Left lobe of liver (tissue), 2 donors: Measurements from ENCODE around the gene WEE2. TPM values are rescaled to one million over a fixed set of nuclear protein-coding genes. Genes with fewer than 3 reads are reported as not detected.
"Not testable (repeated sequence)": the region's sequence is repeated elsewhere in the genome, so short reads cannot be mapped to it uniquely, and the experiment has no call there.

ENCODE experiments used
- ATAC-seq: fragments of 200-7000 bp; cut with Tn5 transposase; one replicate; pipeline ENCODE4 v1.9.1; 2020; ENCODE audit warnings: mild to moderate bottlenecking, moderate library complexity
- DNase-seq: peaks from one replicate; pipeline ENCODE4 v3.0.0-alpha.2; 2020; ENCODE audit warnings: low spot score
- total RNA-seq: library from RNA; stranded (reverse); gene quantifications from one replicate; pipeline ENCODE4 v1.2.1, GENCODE V29; 2021
- donor health status: DM: no; HTN: no; CAD: no; lungs with moderate emphysema.
- donor health status: DM: no; HTN: yes; CAD: no.

The WEE2 gene
- total RNA-seq, 1 donor from 2014 or later, result not detected

DNA sequence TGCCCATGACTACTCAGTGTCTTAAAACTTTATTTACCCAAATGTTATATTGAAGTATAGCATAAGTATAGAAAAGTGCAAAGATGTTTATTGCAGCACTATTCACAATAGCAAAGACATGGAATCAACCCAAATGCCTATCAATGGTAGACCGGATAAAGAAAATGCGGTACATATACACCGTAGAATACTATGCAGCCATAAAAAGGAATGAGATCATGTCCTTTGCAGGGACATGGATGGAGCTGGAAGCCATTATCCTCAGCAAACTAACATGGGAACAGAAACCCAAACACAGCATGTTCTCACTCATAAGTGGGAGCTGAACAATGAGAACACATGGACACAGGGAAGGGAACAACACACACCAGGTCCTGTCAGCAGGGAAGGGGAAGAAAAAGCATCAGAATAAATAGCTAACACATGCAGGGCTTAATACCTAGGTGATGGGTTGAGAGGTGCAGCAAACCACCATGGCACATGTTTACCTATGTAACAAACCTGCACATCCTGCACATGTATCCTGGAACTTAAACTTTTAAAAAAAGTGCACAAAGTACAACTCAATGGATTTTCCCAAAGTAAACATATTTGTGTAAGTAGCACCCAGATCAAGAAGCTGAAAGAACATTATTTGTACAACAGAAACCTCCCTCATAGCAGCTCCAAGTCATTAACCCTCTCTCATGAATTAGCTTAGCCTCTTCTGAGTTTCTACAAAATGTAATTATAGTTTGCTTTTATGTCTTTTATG lies 18.9 kb upstream of the WEE2 start:
- not testable (repeated sequence) for ATAC-seq, DNase-seq

DNA sequence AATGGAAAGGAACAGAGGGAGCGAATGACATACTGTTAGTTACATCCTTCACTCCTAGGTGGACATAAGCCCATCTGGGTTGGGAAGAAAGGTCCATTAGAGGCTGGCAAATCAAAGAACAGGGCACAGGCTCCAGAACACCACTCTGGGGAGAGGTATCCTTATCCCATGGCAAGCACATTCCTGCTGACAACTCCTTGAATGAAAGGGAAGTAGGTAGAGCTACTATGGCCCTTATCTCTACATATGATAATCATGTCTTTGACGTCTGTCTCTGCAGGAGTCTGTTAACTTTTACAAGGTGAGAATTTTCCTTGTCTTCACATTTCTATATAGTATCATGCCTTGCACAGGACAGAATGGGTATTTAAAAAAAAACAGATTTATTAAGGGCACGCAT lies 16.6 kb upstream of the WEE2 start:
- no peak for DNase-seq
- no peak for ATAC-seq

DNA sequence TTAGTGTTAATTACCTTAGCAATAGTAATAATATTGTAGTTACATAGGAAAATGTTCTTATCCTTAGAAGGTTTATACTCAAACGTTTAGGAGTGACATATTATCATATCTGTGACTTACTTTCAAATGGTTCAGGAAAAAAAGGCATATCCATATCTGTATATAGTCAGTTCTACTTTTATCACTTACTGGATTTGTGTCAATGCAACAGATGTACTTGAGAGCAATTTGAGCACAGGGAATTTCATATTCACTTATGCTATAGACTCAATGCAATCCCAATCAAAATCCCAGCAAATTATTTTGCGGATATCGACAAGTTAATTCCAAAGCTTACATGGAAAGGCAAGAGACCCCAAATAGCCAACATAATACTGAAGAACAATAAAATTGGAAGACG lies 16.2 kb upstream of the WEE2 start:
- no peak for ATAC-seq

DNA sequence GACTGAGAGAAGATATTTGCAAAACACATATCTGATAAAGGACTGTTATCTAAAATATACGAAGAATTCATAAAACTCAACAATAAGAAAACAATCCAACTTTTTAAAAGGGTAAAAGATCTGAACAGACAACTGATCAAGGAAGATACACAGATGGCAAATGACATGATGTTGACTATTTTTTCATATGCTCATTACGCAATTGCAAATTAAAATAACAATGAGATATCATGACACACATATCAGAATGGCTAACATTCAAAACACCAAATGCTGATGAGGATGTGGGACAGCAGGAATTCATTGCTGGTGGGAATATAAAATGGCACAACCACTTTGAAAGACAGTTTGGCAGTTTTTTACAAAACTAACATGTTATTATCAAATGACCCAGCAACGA lies 15.1 kb upstream of the WEE2 start:
- ATAC-seq, result no peak
- DNase-seq, result no peak

More for the DNA sequence above, 16.2 kb upstream of the WEE2 start:
- DNase-seq, result no peak

DNA sequence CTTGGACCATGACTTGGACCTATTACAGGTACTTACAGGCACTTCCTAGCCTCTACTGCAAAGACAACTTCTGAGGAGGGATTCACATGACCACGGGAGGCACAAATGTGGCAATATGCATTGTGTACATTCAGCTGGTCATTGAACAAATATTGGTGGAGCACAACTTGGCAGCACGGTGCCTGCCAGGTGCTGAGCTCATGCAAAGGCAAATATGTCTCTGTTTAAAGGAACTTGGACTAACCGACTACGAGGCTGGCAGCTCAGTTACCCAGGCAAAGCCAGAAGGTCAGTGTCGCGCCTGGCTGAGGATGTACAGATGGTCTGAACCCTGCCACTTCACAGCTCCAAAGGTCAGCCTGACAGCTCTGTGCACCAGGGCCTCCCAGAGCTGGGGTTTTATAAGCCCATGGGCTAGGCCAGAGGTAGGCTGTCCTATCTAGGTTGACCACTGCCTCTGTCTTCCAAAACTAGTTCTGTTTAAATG lies 12.3 kb upstream of the WEE2 start:
- peak; percentile 95 for DNase-seq
- ATAC-seq, result peak; percentile 97

DNA sequence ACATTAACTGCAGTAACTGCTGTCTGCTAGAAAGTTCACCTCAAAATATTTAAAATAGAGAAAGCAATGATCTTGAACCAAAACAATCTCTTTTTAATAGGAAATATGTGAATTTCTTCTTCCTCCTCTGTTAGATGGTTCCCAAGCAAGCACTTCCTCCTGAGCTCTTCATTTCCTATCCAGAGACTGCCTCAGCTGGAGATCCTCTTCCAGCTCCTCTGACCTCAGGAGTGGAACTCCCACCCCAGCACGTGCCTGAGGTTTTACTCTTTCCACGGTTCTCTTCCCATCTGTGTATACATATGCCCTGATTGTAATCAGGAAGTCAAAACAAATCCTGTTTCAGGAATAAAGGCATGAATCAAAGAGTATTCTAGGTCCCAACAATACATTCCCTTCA lies 11.8 kb upstream of the WEE2 start:
- DNase-seq (no peak), ATAC-seq (peak; percentile 22)

DNA sequence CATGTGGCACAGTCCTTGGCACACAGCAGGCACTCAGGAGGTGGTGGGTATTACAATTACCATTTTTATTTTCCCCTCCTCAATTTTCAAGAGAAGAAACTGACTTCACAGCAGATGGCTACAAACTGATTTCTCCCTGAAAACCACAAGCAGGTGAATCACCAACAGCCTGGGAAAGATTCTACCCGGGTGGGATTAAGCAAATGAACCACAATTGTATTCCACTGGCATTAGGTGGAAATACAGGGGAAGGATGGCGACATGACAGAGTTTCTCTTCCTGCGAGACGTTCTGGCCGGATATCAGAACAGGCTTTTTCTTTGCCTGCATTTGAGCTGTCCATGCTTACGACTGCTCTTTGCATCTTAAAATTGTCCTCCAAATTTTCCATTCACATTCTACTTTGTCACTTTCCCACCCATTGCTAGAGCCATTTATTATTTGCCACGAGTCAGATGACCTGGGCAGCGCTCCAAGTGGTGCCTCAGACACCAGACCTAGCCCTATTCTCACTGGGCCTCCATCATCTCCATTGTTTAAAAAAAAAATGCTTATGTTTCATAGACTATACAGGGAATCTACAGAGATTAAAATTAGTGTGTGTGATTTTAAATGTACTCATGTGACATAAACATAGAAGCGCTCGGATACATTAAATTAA lies 10.8 kb upstream of the WEE2 start:
- no peak for DNase-seq
- no peak for ATAC-seq

DNA sequence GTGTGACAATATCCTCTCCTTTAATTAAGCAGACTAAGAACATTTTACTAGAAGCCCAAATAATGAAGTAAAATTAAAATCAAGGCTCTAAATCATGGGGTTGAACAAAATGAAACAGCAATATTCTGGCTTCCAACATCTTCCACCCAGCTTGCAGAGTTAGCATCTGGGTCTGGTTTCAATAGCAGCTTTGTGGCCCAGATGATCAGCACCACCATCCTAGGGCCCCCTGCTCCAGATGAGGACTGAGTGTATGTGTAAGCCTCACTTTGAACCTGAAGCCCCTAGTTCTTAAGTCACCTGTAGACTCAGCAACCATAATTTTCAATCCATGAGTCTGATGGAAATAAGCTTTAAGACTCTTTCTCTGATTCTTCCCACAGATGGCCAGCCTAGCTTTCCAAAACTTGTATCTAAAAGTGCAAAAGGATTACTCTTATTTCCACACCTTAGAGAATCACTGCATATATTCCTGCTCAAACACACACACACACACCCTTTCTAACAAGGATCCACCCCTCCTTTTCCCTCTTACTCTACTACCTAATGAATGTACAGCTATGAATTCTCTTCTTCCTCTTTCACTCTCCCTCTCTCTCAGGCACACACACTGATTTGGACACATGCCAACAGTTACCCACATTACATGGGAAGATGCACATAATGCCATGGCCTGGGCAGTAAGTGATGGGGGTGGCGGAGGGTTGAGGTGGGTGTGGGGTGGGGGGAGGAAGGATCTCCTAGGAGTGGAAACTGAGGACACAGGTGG lies 9.7 kb upstream of the WEE2 start:
- no peak for ATAC-seq
- DNase-seq, result no peak

DNA sequence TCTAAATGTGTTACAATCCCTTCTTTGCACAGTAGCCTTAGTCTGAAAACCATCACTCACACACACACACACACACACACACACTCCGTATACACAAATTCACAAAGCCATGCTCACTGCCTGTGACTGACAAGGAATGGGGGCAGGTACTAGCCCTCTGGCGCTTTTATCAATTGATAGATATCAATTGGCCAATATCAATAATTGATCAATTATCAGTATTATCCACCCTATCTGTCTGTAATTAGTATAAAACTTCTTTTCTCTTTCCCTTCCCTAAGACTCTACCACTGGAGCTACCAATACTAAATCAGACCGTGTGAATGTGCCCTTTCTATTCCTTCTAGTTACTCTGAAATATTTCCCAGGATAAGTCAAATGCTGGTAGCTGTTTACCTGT lies 8.3 kb upstream of the WEE2 start:
- DNase-seq, result no peak
- no peak for ATAC-seq

DNA sequence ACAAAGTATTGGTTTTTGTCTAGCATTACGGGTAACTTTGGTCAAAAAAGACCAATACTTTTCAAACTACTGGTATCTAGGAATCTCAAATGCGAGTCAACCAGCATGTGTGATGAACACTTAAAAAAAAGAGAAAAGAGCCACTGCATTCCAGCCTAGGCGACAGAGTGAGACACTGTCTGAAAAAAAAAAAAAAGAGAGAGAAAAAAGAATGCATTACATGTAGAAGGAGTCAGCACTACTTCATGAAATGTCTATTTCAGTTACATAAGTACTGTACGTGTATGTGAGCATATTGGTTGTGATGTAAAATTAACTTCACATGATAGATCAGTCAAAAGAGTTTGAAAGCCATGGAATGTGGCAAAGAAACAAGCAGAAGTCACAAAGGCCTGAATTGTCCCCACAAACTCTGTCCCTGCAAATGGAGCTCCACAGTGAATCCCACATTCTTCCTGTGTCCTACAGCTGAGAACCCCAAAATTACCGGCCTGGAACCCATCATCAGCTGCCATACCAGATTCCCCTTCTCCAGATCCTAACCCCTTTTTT lies 7.8 kb upstream of the WEE2 start:
- ATAC-seq (no peak), DNase-seq (no peak)

DNA sequence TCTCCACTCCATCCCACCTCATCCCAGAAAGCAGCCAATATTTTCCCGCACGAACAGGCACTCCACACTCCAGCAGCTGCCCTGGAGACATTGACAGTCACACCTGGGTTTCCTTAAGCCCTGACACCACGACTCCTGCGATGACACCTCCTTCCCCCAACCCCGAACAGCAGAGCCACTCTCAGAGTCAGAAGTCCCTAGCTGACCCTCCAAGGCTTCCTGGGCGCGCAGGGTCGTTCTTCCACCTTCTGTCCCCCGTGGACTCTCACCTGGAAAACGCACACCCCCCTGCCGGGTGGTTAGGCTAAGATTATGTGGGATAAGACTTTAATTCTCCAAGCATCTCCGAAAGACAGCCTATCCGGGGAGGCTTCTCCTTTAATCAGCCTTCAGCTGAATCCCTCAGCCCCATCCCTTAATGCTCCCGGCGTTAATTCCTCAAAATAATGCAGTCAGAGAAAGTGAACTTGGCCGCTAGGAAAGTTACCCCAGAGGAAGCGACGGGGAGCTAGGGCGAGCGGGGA lies 7.2 kb upstream of the WEE2 start:
- ATAC-seq (peak; percentile 14), DNase-seq (no peak)

DNA sequence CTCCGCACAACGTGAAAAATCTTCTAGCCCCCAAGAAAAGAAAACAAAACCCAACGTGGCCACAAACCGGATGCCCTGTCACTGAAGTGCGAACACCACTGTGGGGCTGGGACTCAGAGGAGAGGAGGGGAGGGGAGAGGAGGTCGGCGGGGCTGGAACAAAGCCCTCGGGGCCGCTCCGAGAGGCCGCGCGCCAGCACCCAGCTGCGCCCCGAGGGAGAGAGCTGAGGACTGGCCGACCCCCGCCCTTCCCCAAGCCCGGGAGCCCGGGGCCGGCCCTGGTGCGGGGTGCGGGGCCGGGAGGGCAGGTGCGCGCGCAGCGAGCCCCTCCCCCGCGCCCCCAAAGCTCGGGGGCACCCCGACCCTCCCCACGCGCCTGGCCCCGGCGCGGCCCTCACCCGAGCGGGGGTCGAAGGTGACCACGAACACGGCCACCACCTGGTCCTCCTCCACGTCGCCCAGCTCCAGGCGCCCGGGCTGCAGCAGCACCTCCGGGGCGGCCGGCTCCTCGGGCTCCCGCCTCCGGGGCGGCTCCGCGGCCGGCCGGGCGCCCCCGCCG lies 6.6 kb upstream of the WEE2 start:
- ATAC-seq (peak; percentile 65), DNase-seq (peak; percentile 50)

DNA sequence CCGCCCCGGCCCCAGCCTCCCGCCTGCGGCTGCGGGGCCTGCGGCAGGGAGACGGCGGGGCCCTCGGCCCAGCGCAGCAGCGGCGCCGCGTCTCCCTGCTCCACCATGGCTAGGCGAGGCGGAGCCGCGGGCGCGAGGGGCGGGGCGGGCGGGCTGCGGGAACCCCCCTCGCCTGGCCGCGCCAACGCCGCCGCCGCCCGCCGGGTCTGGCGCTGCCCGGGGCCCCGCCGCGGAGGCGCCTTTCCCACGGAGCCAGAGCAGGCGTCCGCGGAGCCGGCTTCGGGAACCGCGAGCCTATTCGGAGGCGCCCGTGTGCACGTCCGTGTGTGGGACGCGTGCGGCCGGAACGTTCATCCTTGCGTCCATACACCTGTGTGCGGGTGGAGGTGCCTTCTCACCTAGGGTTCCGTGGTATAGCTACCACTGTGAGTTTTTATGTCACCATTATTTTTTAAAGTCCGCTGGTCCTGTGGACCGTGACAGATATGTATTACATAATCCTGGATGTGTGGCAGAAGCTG lies 6.0 kb upstream of the WEE2 start, which contains the start of gene DENND11:
Gene DENND11 (minus strand): TSS at position 120 of the 521 bp plus-strand sequence. CDS start 13 bp downstream, at position 107.
- peak; percentile 84 for ATAC-seq
- peak; percentile 64 for DNase-seq

DNA sequence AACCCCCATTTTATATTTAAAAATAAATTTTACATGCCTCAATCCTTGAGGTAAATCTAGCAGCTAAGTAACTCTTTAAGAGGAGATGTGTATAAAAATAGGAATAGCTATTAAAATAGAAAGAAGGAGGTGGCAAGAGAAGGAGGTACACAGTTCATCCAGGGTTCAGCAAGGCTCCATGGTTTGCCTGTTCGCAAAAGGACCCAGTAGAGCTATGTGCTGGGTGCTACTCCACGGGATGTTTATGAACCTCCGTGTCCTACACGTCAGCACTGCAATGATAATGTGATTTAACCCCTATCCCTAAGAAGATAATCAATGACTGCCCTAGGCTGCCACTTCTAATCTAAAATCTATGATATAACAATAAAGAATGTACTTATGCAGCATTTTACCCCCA lies 5.3 kb upstream of the WEE2 start:
- DNase-seq (no peak), ATAC-seq (no peak)

DNA sequence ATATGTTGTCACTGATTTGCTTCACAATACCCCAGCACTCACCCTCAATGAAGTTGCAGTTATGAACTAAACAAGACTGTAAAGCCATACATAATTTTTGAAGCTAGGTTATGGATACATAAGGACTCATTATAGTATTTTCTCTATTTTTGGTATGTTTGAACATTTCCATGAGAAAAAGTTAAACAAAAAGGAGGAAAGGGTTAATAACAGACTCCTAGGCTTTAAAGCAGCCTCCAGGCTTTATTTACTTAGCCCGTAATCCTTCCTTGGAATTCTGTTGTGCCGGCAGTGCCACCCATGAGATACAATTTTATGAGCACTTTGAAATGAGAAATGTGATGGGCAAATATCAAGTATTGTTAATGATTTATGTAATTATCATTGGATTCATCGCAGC lies 4.0 kb upstream of the WEE2 start:
- DNase-seq (no peak), ATAC-seq (no peak)

DNA sequence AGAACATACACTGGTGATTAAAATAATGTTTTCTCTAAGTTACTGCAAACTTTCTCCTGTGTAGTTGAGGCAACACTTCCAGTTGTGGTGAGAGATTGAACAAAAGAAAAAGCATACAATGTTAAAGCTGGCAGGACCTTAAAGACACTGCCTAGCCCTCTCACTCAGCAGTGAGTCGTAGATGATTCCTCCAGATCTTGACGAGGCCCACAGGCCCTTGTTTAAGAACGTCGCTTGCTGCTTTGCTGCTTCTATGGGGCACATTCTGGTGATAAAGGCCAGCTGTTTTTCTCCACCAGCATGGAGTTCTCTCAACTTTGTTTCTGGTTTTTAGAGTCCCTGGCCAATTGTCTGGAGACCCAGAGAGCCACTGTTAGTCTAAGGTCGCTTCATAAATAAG lies 3.4 kb upstream of the WEE2 start:
- no peak for DNase-seq
- ATAC-seq, result no peak

DNA sequence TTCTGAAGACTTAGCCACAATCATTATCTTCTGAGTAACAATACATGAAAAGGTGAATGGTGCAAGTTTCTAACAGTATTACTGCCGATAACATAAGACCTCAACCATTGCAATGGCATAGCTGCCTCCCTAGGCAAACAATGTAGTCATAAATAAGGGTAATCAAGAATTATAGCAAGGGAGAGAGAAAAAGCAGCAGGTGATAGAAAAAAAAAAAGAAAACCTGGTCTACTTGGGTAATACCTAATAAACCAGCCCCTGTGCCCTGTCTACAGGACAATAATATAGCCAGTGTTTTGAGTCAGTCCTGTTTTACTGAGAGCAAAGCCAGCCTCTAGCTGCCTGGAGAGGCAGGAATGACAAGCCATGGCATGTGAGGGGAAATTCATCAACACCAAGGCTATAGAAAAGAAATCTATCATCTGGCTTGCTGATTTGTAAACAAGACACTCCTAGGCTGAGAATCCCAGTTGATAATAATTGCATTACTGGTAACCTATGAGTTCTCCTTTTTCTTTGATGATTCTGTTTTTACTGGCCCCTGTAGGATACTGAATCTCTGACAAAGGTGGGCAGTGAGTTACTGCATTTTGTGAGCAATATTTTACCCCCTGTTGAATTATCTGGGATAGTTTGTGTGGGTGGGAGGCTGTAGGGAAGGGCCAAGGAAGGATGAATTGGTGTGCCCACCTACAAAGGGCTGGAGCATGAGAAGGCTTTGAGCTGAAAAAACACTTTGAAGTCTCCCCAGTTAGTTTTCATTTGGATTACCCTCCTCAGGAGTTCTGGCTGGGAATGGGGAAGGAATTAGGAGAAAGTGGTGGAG lies 1.7 kb upstream of the WEE2 start:
- no peak for DNase-seq
- ATAC-seq, result no peak

DNA sequence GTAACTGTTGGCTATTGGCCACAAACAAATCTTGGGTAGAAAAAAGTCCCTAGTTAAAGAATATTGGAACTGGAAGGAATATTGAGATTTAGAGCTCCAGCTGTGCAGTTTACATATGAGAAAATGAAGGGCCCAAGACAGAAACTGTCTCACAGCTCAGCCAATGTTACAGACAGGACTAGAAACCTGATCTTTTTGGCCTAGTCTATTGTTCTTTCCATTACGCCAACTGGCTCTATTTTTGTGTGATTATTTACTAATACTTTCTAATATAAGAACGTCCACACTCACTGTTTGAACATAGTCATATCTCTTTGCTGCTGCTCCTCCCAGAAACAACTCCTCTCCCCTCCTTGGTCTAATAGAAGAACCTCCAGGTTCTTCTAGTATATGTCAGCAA lies 1.2 kb downstream of the WEE2 start:
- DNase-seq (no peak), ATAC-seq (no peak)

DNA sequence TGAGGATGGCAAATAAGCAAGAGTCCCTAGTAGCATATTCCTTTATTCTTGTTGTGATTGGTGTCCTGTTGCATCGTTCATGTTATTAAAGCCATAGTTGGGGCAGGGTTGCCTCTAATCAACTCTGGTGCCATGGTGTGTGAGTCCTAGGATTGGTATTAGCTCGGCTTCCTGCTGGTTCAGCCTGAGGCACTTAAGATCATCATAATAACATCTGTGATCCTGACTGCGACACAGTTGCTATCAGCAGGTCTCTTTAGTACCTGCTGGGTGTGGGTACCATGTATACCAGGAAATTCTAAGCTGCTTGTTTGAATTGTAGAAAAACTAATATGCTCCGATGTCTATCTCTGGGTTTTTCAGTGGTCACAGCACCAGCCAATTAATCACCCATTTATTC lies 1.6 kb downstream of the WEE2 start:
- DNase-seq (no peak), ATAC-seq (no peak)

DNA sequence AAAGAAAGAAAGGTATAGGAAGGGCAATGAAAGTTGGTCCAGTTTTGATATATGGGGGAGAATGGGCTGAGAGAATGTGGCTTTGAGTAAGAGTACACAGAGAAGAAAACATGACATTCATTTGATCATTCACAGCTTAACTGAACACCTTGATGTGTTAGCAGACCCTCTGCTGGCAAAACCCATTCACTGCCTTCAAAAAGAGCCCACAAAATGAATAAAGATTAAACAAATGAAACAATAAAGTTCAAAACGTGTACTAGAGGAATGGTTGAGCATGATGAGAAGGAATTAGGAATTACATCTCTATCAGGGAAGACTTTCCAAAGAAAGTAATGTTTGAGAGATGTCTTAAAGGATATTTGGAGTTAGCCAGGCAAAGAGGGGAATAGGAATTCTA lies 2.1 kb downstream of the WEE2 start:
- DNase-seq, result no peak
- ATAC-seq, result peak; percentile 43
